CD14-positive monocyte (primary cell): ENCODE results near the gene TEF. TPM values are rescaled to one million over a fixed set of nuclear protein-coding genes. Genes with fewer than 3 reads are reported as not detected.

Experiments used
- DNase-seq, 3 donors: peaks; one replicate each; pipeline ENCODE4 v3.0.0-alpha.2; 2011 to 2022
- H2AFZ ChIP-seq: 2 replicates; pipeline ENCODE4 v1.6.0; 2012; ENCODE audit warnings: mild to moderate bottlenecking, low read depth, low read length, inconsistent platforms; ENCODE audit not compliant: insufficient read depth, poor library complexity, severe bottlenecking
- H3K27ac ChIP-seq, 2 donors: 1 replicate in 1 of 2; 2 replicates in 1 of 2; pipeline ENCODE4 v1.5.1; 2012 to 2013; ENCODE audit warnings: low read length in 2 of 2, control low read depth in 1 of 2, inconsistent platforms in 1 of 2, low read depth in 1 of 2, mild to moderate bottlenecking in 1 of 2
- H3K27me3 ChIP-seq, 2 donors: one replicate each; pipeline versions ENCODE4 v1.6.0 to v1.6.1; 2011 to 2013; ENCODE audit warnings: low read length in 2 of 2; ENCODE audit not compliant: control insufficient read depth in 2 of 2, insufficient read depth in 2 of 2
- H3K36me3 ChIP-seq, 2 donors: replicated peaks in 1 of 2; 1 replicate in 1 of 2; 2 replicates in 1 of 2; pipeline versions ENCODE4 v1.5.1 to v1.6.1; 2012 to 2013; ENCODE audit warnings: low read length in 2 of 2, control low read depth in 1 of 2, inconsistent platforms in 1 of 2, mild to moderate bottlenecking in 1 of 2; ENCODE audit not compliant: insufficient read depth in 2 of 2, control insufficient read depth in 1 of 2
- H3K4me1 ChIP-seq, 2 donors: 1 replicate in 1 of 2; 2 replicates in 1 of 2; pipeline versions ENCODE4 v1.5.1 to v1.6.1; 2012 to 2013; ENCODE audit warnings: low read length in 2 of 2, control low read depth in 1 of 2, inconsistent platforms in 1 of 2, mild to moderate bottlenecking in 1 of 2, moderate library complexity in 1 of 2; ENCODE audit not compliant: insufficient read depth in 2 of 2, control insufficient read depth in 1 of 2
- H3K4me2 ChIP-seq: replicated peaks from 2 replicates; pipeline ENCODE3; 2012; ENCODE audit warnings: low read length, moderate library complexity, mild to moderate bottlenecking; ENCODE audit not compliant: poor library complexity, severe bottlenecking; ENCODE audit errors: extremely low read depth
- H3K4me3 ChIP-seq, 3 experiments: fragments of 200-600 bp in 1 of 3; sonication (generic) in 1 of 3; replicated peaks in 1 of 3; 1 replicate in 2 of 3; 2 replicates in 1 of 3; pipeline ENCODE4 v1.5.1; 2011 to 2013; ENCODE audit warnings: low read length in 3 of 3, mild to moderate bottlenecking in 3 of 3, control low read depth in 2 of 3, low read depth in 2 of 3, inconsistent platforms in 1 of 3, moderate library complexity in 1 of 3
- H3K79me2 ChIP-seq: 2 replicates; pipeline ENCODE4 v1.6.0; 2012; ENCODE audit warnings: mild to moderate bottlenecking, control low read depth, inconsistent platforms, low read length, moderate library complexity; ENCODE audit not compliant: insufficient read depth
- H3K9ac ChIP-seq: 2 replicates; pipeline ENCODE4 v1.6.0; 2017; ENCODE audit warnings: low read length, mild to moderate bottlenecking; ENCODE audit not compliant: insufficient read depth, poor library complexity, severe bottlenecking
- H3K9me3 ChIP-seq, 2 donors: replicated peaks in 1 of 2; 1 replicate in 1 of 2; 2 replicates in 1 of 2; pipeline versions ENCODE4 v1.5.1 to v1.6.1; 2012 to 2013; ENCODE audit warnings: low read length in 2 of 2, control low read depth in 1 of 2; ENCODE audit not compliant: control insufficient read depth in 1 of 2, insufficient read depth in 1 of 2
- H4K20me1 ChIP-seq: 2 replicates; pipeline ENCODE4 v1.6.0; 2012; ENCODE audit warnings: mild to moderate bottlenecking, low read length, control low read depth, moderate library complexity; ENCODE audit not compliant: insufficient read depth
- H3K27ac Mint-ChIP-seq, 7 donors: one replicate each; pipeline ENCODE4 v1.8.0; 2020; ENCODE audit warnings: mild to moderate bottlenecking in 7 of 7, mixed read lengths in 7 of 7, moderate library complexity in 6 of 7, inconsistent platforms in 2 of 7
- H3K27me3 Mint-ChIP-seq, 3 donors: one replicate each; pipeline ENCODE4 v1.8.0; 2021 to 2022; ENCODE audit warnings: low read depth in 3 of 3, mild to moderate bottlenecking in 3 of 3, mixed read lengths in 3 of 3, moderate library complexity in 3 of 3, inconsistent platforms in 1 of 3
- H3K36me3 Mint-ChIP-seq, 2 donors: one replicate each; pipeline ENCODE4 v1.8.0; 2020; ENCODE audit warnings: mixed read lengths in 2 of 2, inconsistent platforms in 1 of 2, mild to moderate bottlenecking in 1 of 2
- H3K4me1 Mint-ChIP-seq: one replicate; pipeline ENCODE4 v1.8.0; 2020; ENCODE audit warnings: mild to moderate bottlenecking, mixed read lengths
- H3K4me3 Mint-ChIP-seq, 2 donors: one replicate each; pipeline ENCODE4 v1.8.0; 2020; ENCODE audit warnings: mild to moderate bottlenecking in 2 of 2, mixed read lengths in 2 of 2, moderate library complexity in 1 of 2
- H3K9me3 Mint-ChIP-seq, 7 donors: one replicate each; pipeline ENCODE4 v1.8.0; 2020 to 2022; ENCODE audit warnings: mixed read lengths in 7 of 7, mild to moderate bottlenecking in 6 of 7, moderate library complexity in 6 of 7, inconsistent platforms in 2 of 7
- CTCF ChIP-seq: fragments of 200-600 bp; IDR thresholded peaks from one replicate; pipeline ENCODE4 v1.8.0; 2022; ENCODE audit warnings: antibody characterized with exemption, mild to moderate bottlenecking
- WGBS: methylation state at CpG from one replicate; pipeline ENCODE4 v1.1.5; 2013; ENCODE audit warnings: missing lambda C conversion rate; ENCODE audit not compliant: insufficient coverage; 5-methylcytosine and 5-hydroxymethylcytosine counted together
- intact Hi-C, 2 donors: fragments of 100-400 bp; cut with micrococcal nuclease; formaldehyde crosslinking; loops; one replicate each; pipeline versions ENCODE4 v1.15.0 to v1.15.1; 2023
- polyA plus RNA-seq, 3 donors: library from polyadenylated mRNA; depleted of rRNA in 1 of 3; unstranded in 2 of 3; stranded (reverse) in 1 of 3; fragments of 300-500 nt in 2 of 3; fragments of >200 nt in 1 of 3; fragmentation: Illumina TruSeq in 2 of 3; gene quantifications; 1 replicate in 2 of 3; 2 replicates in 1 of 3; pipeline ENCODE4 v1.2.3, GENCODE V29; 2012 to 2021

TEF gene
- polyA plus RNA-seq, 3 donors = 0.71 to 1.7 (median 1.1) TPM

DNA sequence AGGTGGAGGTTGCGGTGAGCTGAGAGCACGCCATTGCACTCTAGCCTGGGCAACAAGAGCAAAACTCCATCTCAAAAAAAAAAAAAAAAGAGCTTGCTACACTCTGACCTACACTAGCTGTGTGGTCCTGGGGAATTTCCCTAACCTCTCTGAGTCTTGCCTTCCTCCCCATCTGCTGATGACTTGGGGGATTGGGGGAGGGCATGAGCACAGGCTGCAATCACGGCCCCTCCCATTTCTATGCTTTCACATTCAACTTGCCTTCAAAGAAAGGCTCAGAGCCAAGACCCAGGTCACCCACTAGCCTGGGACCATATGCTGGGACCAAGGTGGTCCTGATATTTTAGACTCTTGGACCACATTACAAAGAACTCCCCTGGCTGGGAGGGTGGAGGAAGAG lies 39.8 kb upstream of the TEF start:
- intact Hi-C loops = no loop called here
- no peaks in the 10 kb centered on the region for H3K9me3 ChIP-seq
- Mint-ChIP-seq H3K4me1 (no peaks in the 10 kb centered on the region), H3K36me3 (peaks cover 51 to 83% of the 10 kb centered on the region in 2 donors), H3K9me3 (no peaks in the 10 kb centered on the region), H3K27ac (peak overlapping the region in 2 of 7 donors; percentile 26 to 61), H3K27me3 (peaks cover 0 to 3% (median 2%) of the 10 kb centered on the region in 3 donors), H3K4me3 (no peak overlapping the region)
- H3K36me3 ChIP-seq = peaks cover 72 to 89% of the 10 kb centered on the region in 2 donors
- no peak for DNase-seq
- no peak overlapping the region for H3K4me2 ChIP-seq
- H3K9ac ChIP-seq = no peak overlapping the region
- no peak overlapping the region for H2AFZ ChIP-seq
- no peak overlapping the region for H3K27ac ChIP-seq
- no peak for TF ChIP-seq CTCF
- H4K20me1 ChIP-seq = no peaks in the 10 kb centered on the region
- no peak overlapping the region for H3K4me3 ChIP-seq
- no peaks in the 10 kb centered on the region for H3K27me3 ChIP-seq
- WGBS = no CpG with 5 or more reads among the region's 3 CpGs
- no peaks in the 10 kb centered on the region for H3K4me1 ChIP-seq
- no peaks in the 10 kb centered on the region for H3K79me2 ChIP-seq

GRCh38 chr22:41343300-41343699 lies 38.4 kb upstream of the TEF start:
- Histone ChIP-seq H3K36me3 (peaks cover 82 to 93% of the 10 kb centered on the region in 2 donors), H3K4me1 (no peaks in the 10 kb centered on the region), H2AFZ (no peak overlapping the region), H4K20me1 (no peaks in the 10 kb centered on the region), H3K27ac (no peak overlapping the region), H3K4me2 (no peak overlapping the region), H3K4me3 (no peak overlapping the region), H3K27me3 (no peaks in the 10 kb centered on the region), H3K9ac (no peak overlapping the region), H3K9me3 (no peaks in the 10 kb centered on the region), H3K79me2 (no peaks in the 10 kb centered on the region)
- TF ChIP-seq CTCF = no peak
- Mint-ChIP-seq H3K36me3 (peaks cover 64 to 95% of the 10 kb centered on the region in 2 donors), H3K4me3 (no peak overlapping the region), H3K27me3 (peaks cover 0 to 2% (median 2%) of the 10 kb centered on the region in 3 donors), H3K27ac (peak overlapping the region in 1 of 7 donors; percentile 73), H3K4me1 (no peaks in the 10 kb centered on the region), H3K9me3 (peaks cover 0 to 1% (median 0%) of the 10 kb centered on the region in 7 donors)
- DNase-seq = no peak
- intact Hi-C loops = no loop called here
- WGBS = 96% methylated on average over 18 of the region's 18 CpGs
